GM12892 (cell line): ENCODE data around the gene UQCR11.

Source experiments
- POLR2A ChIP-seq: IDR thresholded peaks from 2 replicates; pipeline ENCODE4 v1.6.1; 2011; ENCODE audit warnings: low read depth, low read length, control low read depth
- POLR2AphosphoS5 ChIP-seq: IDR thresholded peaks from 2 replicates; pipeline ENCODE4 v1.6.1; 2011; ENCODE audit warnings: low read depth, low read length, control low read depth
- TAF1 ChIP-seq: IDR thresholded peaks from 2 replicates; pipeline ENCODE4 v1.6.1; 2011; ENCODE audit warnings: low read depth, mild to moderate bottlenecking, control low read depth, low read length, borderline replicate concordance

DNA sequence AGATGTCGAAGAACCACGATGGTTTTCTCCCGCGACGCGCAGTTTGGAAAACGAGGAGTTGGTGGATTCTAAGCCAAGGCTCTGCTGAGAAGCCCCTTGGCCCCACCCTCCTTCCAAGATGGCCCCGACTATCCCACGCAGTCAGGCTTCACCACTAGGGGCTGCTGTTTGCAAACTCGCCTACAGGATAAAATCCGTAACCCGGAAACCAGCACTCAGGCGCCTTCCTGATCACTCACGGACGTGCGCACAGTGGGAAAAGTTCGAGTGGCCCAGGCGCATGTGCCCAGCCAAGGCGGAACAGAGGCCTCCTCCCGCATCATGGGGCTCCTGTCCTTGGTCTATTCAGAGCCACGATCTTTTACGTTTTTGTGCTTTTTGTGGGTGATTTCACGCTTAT is 19.2 kb upstream of the UQCR11 start:
- TF ChIP-seq POLR2A (no peak), POLR2AphosphoS5 (no peak), TAF1 (no peak)
